Esophagus muscularis mucosa (tissue), 4 donors: ENCODE results near the gene DOCK3. TPM values are rescaled to one million over a fixed set of nuclear protein-coding genes. Genes with fewer than 3 reads are reported as not detected.

ENCODE experiments used
- DNase-seq: peaks from one replicate; pipeline ENCODE4 v3.0.0-alpha.2; 2017; ENCODE audit errors: extremely low spot score
- H3K27ac ChIP-seq, 4 donors: fragments of 200-600 bp; sonication (generic); replicated peaks in 1 of 4; 1 replicate in 3 of 4; 2 replicates in 1 of 4; pipeline ENCODE4 v1.5.1; 2016 to 2019; ENCODE audit warnings: mild to moderate bottlenecking in 1 of 4
- H3K27me3 ChIP-seq, 4 donors: fragments of 200-600 bp; sonication (generic); one replicate each; pipeline versions ENCODE4 v1.5.1 to v1.6.0; 2016 to 2019
- H3K36me3 ChIP-seq, 4 donors: fragments of 200-600 bp; sonication (generic); one replicate each; pipeline ENCODE4 v1.5.1; 2016 to 2019
- H3K4me1 ChIP-seq, 4 donors: fragments of 200-600 bp; sonication (generic); one replicate each; pipeline ENCODE4 v1.5.1; 2016 to 2019
- H3K4me3 ChIP-seq, 4 donors: fragments of 200-600 bp; sonication (generic); 1 replicate in 2 of 4; 2 replicates in 2 of 4; pipeline ENCODE4 v1.5.1; 2016 to 2019; ENCODE audit warnings: mild to moderate bottlenecking in 4 of 4, moderate library complexity in 1 of 4
- H3K9me3 ChIP-seq, 4 donors: fragments of 200-600 bp; sonication (generic); 1 replicate in 3 of 4; 2 replicates in 1 of 4; pipeline ENCODE4 v1.5.1; 2016 to 2019
- CTCF ChIP-seq, 3 experiments: fragments of 200-600 bp in 2 of 3; fragments of 450-650 bp in 1 of 3; sonication (generic) in 2 of 3; IDR thresholded peaks; one replicate each; pipeline ENCODE4 v1.5.1; 2017 to 2019; ENCODE audit warnings: antibody characterized with exemption in 3 of 3, mild to moderate bottlenecking in 2 of 3, moderate library complexity in 1 of 3
- EP300 ChIP-seq: sonication (generic); formaldehyde crosslinking; IDR thresholded peaks from one replicate; pipeline ENCODE4 v1.6.1; 2017; ENCODE audit warnings: antibody characterized with exemption
- POLR2A ChIP-seq: fragments of 450-650 bp; IDR thresholded peaks from one replicate; pipeline ENCODE4 v1.6.1; 2017; ENCODE audit warnings: antibody characterized with exemption, moderate library complexity, mild to moderate bottlenecking, low read depth
- POLR2AphosphoS5 ChIP-seq, 2 donors: sonication (generic); formaldehyde crosslinking; IDR thresholded peaks; one replicate each; pipeline ENCODE4 v1.6.1; 2017; ENCODE audit warnings: antibody characterized with exemption in 2 of 2
- WGBS: methylation state at CpG from one replicate; pipeline ENCODE4 v1.1.5; 2018; 5-methylcytosine and 5-hydroxymethylcytosine counted together
- intact Hi-C: fragments of 100-400 bp; cut with DNase I; formaldehyde crosslinking; loops from one replicate; pipeline ENCODE4 v1.15.1; 2023
- total RNA-seq, 4 donors: library from RNA; depleted of rRNA; stranded (reverse); fragments of >200 nt; gene quantifications; one replicate each; pipeline versions ENCODE4 v1.1.0 to v1.2.1, GENCODE V29; 2016

The DOCK3 gene
- total RNA-seq, 4 donors from 2014 or later, result 5.4 to 10.6 (median 7.2) TPM

GRCh38 chr3:51384055-51384725, 709.5 kb downstream of the DOCK3 start:
- WGBS, result 5% methylated on average over 5 of the region's 29 CpGs
- Histone ChIP-seq H3K27ac (peak overlapping the region; percentile 88 to 97 (median 93)), H3K4me1 (peaks cover 33 to 52% (median 38%) of the 10 kb centered on the region in 4 donors), H3K9me3 (no peaks in the 10 kb centered on the region), H3K27me3 (no peaks in the 10 kb centered on the region), H3K4me3 (peak overlapping the region; percentile 76 to 94 (median 82)), H3K36me3 (peaks cover 11 to 27% (median 21%) of the 10 kb centered on the region in 4 donors)
- TF ChIP-seq POLR2AphosphoS5 (IDR thresholded peaks at IDR 0.05), result no peak
- TF ChIP-seq EP300, result no peak
- no peak for TF ChIP-seq CTCF (IDR thresholded peaks at IDR 0.05)
- TF ChIP-seq POLR2A, result no peak
- DNase-seq, result no peak
- intact Hi-C loops, result loop anchor here (10.0 kb wide), 1 partner anchor 291 kb away; the partner anchor contains the start of gene TEX264

- H3K9me3 ChIP-seq, result no peaks in the 10 kb centered on the region
- peaks cover 33 to 59% (median 40%) of the 10 kb centered on the region in 4 donors for H3K4me1 ChIP-seq
- H3K27me3 ChIP-seq, result no peaks in the 10 kb centered on the region
- TF ChIP-seq CTCF (IDR thresholded peaks at IDR 0.05) (peak in 2 of 3 experiments; percentile 15 to 20), POLR2AphosphoS5 (IDR thresholded peaks at IDR 0.05) (peak; percentile 83 to 90), EP300 (no peak), POLR2A (peak; percentile 68)
- DNase-seq, result peak; percentile 99
- H3K27ac ChIP-seq, result peak within 1 kb of the TSS; percentile 88 to 97 (median 93)
- WGBS, result under 1% methylated on average over 17 of the region's 65 CpGs
- H3K4me3 ChIP-seq, result peak within 1 kb of the TSS; percentile 76 to 94 (median 82)
- intact Hi-C loops, result loop anchor here (5.0 to 10.0 kb wide), 2 partner anchors 290 to 768 kb away; partner anchors contain the start of genes MAPKAPK3 and TEX264
- peaks cover 11 to 31% (median 23%) of the 10 kb centered on the region in 4 donors for H3K36me3 ChIP-seq
These were observed 710.2 kb downstream of the DOCK3 start, which contains the start of gene MANF for GRCh38 chr3:51384726-51385473. Gene MANF (plus strand): TSS chr3:51385291. CDS start chr3:51385343, 52 bp downstream.

DNA sequence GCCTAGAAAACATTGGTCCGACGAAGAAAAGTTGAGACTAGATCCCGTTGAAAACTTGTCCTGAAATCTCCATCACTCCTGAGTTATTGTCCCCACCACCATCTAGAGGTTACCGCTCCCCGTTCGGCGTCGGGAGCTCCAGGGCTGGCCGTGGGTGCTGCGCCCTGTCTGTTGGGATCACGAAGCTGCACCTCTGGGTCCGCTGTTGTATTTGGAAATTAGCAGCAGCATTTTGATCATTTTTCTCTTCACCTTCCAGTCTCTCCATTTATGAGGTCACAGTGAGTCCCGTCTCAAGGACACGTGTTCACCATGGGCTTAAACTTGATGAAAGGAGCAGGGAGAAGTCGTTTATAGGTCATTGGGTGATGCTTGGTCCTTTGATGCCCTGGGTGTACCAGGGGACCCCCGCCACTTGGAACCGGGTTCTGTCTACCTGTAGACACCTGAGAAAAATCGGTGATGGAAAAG, 710.9 kb downstream of the DOCK3 start:
- H3K27me3 ChIP-seq, result no peaks in the 10 kb centered on the region
- intact Hi-C loops, result loop anchor here (5.0 to 10.0 kb wide), 2 partner anchors 289 to 768 kb away; partner anchors contain the start of genes MAPKAPK3 and TEX264
- peak overlapping the region; percentile 76 to 94 (median 82) for H3K4me3 ChIP-seq
- H3K36me3 ChIP-seq, result peaks cover 11 to 31% (median 23%) of the 10 kb centered on the region in 4 donors
- TF ChIP-seq POLR2A, result no peak
- no peak for TF ChIP-seq CTCF (IDR thresholded peaks at IDR 0.05)
- TF ChIP-seq EP300, result no peak
- no peak for TF ChIP-seq POLR2AphosphoS5 (IDR thresholded peaks at IDR 0.05)
- H3K27ac ChIP-seq, result peak overlapping the region; percentile 88 to 97 (median 93)
- H3K4me1 ChIP-seq, result peaks cover 39 to 67% (median 47%) of the 10 kb centered on the region in 4 donors
- DNase-seq, result no peak
- 5% methylated on average over 18 of the region's 18 CpGs for WGBS
- no peaks in the 10 kb centered on the region for H3K9me3 ChIP-seq

- Histone ChIP-seq H3K4me1 (peaks cover 41 to 69% (median 49%) of the 10 kb centered on the region in 4 donors), H3K36me3 (peaks cover 11 to 31% (median 23%) of the 10 kb centered on the region in 4 donors), H3K4me3 (peak overlapping the region; percentile 76 to 94 (median 82)), H3K27me3 (no peaks in the 10 kb centered on the region), H3K9me3 (no peaks in the 10 kb centered on the region), H3K27ac (peak overlapping the region; percentile 88 to 97 (median 93))
- 32% methylated on average over 8 of the region's 8 CpGs for WGBS
- no peak for DNase-seq
- no peak for TF ChIP-seq POLR2A
- TF ChIP-seq CTCF (IDR thresholded peaks at IDR 0.05), result no peak
- no peak for TF ChIP-seq EP300
- no peak for TF ChIP-seq POLR2AphosphoS5 (IDR thresholded peaks at IDR 0.05)
- intact Hi-C loops, result loop anchor here (5.0 to 10.0 kb wide), 2 partner anchors 288 to 769 kb away; partner anchors contain the start of genes MAPKAPK3 and TEX264
These were observed 711.6 kb downstream of the DOCK3 start for GRCh38 chr3:51386159-51386851.
